Measurements from ENCODE around the gene ABLIM2. TPM values are rescaled to one million over a fixed set of nuclear protein-coding genes. Genes with fewer than 3 reads are reported as not detected.

ABLIM2 gene
- total RNA-seq, 4 donors from 2014 or later: 10.6 to 31.7 (median 20.3) TPM

DNA sequence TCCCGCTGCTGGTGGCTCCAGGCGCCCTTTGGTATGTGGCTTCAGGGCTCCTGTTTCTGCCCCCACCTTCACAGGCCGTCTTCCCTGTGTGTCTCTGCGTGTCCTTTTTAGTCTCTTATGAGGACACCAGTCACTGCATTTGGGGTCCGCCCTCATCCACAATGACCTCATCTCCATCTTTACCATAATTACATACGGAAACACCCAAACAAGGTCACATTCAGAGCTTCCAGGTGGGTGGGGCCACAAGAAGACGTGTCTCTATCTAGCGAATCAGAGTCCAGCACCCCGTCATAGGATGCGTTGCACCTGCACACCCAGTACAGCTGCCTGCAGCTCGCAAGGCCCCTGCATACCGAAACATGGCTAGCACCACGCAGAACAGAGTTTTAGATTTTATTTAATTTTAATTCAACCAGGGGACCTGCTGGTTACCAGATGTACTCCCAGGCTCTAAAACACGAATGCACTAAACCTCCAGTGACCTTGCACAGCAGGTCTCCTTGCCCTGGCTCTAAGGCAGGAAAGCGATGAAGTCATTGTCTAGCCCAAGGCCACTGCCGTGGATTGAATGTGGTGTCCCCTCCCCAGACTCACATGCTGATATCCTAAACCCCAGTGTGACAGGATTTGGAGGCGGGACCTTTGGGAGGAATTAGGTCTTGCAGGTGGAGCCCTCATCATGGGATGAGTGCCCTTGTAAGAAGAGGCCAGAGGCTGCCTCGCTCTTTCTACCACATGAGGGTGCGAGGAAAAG is 30.3 kb downstream of the ABLIM2 start:
- DNase-seq (ENCODE audit: low spot score in 2 of 2): no peak
- 63 to 75% methylated on average over 19 of the region's 19 CpGs for WGBS, 2 donors
- intact Hi-C loops (cut with DNase I; ENCODE audit: low total_unique reads): no loop called here
- no peak for TF ChIP-seq POLR2A (IDR thresholded peaks at IDR 0.05)
- TF ChIP-seq, protein P1, sequence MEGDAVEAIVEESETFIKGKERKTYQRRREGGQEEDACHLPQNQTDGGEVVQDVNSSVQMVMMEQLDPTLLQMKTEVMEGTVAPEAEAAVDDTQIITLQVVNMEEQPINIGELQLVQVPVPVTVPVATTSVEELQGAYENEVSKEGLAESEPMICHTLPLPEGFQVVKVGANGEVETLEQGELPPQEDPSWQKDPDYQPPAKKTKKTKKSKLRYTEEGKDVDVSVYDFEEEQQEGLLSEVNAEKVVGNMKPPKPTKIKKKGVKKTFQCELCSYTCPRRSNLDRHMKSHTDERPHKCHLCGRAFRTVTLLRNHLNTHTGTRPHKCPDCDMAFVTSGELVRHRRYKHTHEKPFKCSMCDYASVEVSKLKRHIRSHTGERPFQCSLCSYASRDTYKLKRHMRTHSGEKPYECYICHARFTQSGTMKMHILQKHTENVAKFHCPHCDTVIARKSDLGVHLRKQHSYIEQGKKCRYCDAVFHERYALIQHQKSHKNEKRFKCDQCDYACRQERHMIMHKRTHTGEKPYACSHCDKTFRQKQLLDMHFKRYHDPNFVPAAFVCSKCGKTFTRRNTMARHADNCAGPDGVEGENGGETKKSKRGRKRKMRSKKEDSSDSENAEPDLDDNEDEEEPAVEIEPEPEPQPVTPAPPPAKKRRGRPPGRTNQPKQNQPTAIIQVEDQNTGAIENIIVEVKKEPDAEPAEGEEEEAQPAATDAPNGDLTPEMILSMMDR (IDR thresholded peaks at IDR 0.05): no peak
- H3K4me3 ChIP-seq (ENCODE audit: low read depth, poor library complexity, severe bottlenecking): no peak overlapping the region

DNA sequence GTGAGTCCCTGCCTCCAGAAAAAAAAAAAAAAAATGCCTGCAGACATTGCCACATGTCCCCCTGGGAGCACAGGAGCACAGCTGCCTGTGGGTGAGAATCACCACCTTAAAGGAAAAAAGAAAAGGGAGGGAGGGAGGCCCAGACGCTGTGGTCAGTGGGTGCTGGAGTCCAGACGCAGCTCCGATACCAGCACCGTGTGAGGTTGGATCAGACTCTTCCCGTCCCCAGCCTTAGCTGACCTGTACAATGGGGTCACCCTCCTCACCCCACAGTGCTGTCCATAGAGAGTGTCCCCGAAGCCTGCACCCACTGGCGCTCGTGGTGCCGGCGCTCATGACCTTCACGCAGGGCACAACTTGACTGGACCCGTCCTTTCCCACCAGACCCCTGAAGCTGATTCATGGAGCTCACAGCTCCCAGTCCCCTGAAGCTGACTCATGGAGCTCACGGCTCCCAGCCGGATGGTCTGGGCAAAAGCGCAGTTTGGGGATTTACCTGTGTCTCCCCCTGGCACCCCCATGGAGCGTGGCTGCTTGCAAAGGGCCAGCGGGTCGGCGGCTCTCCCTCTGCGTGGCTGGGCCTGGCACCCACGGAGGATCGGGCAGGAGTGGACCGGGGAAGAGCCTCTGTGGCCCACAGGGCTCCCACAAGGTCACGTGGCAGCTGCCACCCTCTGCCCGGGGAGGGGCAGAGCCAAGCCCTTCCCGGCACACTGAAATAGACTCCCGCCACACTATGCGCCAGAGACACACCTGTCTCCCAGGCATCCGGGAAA is 31.4 kb downstream of the ABLIM2 start:
- 88 to 89% methylated on average over 19 to 29 of the region's 29 CpGs for WGBS, 2 donors
- TF ChIP-seq POLR2A (IDR thresholded peaks at IDR 0.05): no peak
- TF ChIP-seq, protein P1 (IDR thresholded peaks at IDR 0.05): no peak
- no peak overlapping the region for H3K4me3 ChIP-seq (ENCODE audit: low read depth, poor library complexity, severe bottlenecking)
- DNase-seq (ENCODE audit: low spot score in 2 of 2): no peak
- intact Hi-C loops (cut with DNase I; ENCODE audit: low total_unique reads): no loop called here

DNA sequence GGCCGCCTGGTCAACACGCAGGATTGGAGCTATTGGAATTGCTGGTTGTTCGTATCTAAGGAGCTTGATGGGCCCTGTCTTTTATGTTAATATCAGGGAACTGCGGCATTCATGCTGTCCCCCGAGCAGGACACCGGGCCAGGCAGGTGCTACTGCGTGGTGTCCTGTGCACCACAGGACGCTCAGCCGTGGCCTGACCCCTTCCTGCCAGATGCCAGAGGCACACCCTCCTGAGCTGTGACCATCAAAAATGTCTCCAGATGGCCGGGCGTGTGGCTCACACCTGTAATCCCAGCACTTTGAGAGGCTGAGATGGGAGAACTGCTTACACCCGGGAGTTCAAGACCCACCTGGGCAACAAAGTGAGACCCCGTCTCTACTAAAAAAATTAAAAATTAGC is 32.1 kb downstream of the ABLIM2 start:
- TF ChIP-seq, protein P1 (IDR thresholded peaks at IDR 0.05): no peak
- no peak for TF ChIP-seq POLR2A (IDR thresholded peaks at IDR 0.05)
- intact Hi-C loops (cut with DNase I; ENCODE audit: low total_unique reads): no loop called here
- H3K4me3 ChIP-seq (ENCODE audit: low read depth, poor library complexity, severe bottlenecking): no peak overlapping the region
- 81 to 92% methylated on average over 11 to 13 of the region's 13 CpGs for WGBS, 2 donors
- DNase-seq (ENCODE audit: low spot score in 2 of 2): no peak

DNA sequence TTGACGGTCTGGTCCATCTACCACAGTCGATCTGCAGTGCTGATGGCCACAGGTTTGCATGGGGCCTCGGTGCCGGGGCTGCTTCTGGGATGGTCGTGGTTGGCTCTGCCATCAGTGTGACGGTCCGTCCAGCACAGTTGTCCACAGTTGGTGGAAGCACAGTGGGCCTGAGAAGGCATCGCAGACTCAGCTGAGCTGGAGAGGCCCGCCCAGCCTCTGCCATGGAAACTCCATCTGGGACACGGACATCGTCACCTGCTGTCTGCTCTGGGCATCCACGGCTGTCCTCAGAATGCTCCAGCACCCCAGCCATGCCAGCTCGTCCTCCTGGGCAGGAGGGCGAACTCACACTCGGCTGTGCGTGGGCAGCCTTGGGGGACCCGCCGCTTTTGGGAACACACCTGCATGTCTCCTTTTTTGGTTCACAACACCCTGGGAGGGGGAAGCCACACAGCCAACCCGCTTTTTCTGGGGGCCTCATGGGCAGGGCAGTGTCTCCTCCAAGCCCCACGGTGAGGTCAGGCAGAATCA is 33.0 kb downstream of the ABLIM2 start:
- no peak for TF ChIP-seq POLR2A (IDR thresholded peaks at IDR 0.05)
- TF ChIP-seq, protein P1 (IDR thresholded peaks at IDR 0.05): no peak
- intact Hi-C loops (cut with DNase I; ENCODE audit: low total_unique reads): no loop called here
- H3K4me3 ChIP-seq (ENCODE audit: low read depth, poor library complexity, severe bottlenecking): no peak overlapping the region
- no peak for DNase-seq (ENCODE audit: low spot score in 2 of 2)
- 88 to 92% methylated on average over 17 to 19 of the region's 20 CpGs for WGBS, 2 donors

DNA sequence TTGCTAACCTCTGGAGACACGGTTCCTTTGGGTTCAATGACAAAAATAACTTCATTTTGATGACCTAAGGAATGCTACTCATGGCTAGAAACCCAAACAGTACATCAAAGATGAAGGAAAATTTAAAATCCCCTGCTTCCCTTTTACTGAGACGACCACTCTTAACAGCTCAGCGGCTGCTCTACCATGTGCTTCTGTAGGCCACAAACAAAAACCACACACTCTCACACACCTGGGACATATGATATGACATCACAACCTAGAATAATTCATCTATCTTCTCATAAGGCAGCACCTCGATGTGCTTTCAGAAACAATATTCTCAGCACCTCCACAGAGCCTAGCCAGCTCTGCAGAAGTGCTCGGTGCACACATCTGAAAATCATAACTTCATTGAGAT is 34.7 kb downstream of the ABLIM2 start:
- DNase-seq (ENCODE audit: low spot score in 2 of 2): no peak
- 72 to 74% methylated on average over 5 of the region's 5 CpGs for WGBS, 2 donors
- intact Hi-C loops (cut with DNase I; ENCODE audit: low total_unique reads): no loop called here

More for the DNA sequence above, 34.7 kb downstream of the ABLIM2 start:
- H3K4me3 ChIP-seq (ENCODE audit: low read depth, poor library complexity, severe bottlenecking): no peak overlapping the region
- TF ChIP-seq, protein P1 (IDR thresholded peaks at IDR 0.05): no peak
- no peak for TF ChIP-seq POLR2A (IDR thresholded peaks at IDR 0.05)

Data from lower leg skin (tissue), 4 donors.